Measurements from ENCODE around the gene ELK3. TPM values are rescaled to one million over a fixed set of nuclear protein-coding genes. Genes with fewer than 3 reads are reported as not detected.

The ELK3 gene
- polyA plus RNA-seq (ENCODE audit: insufficient read length in 10 of 10), result 10 to 100 TPM; 36.5 to 52.1 (median 40.9) TPM
- long read RNA-seq, donor 1, full-length matches to known transcripts, result 4 of 10 reads
- long read RNA-seq, donor 1, partial matches to known transcripts, result 6 of 10 reads
- long read RNA-seq, donor 1, other reads (novel, unspliced or antisense), result 0 of 10 reads
- long read RNA-seq, donor 2, full-length matches to known transcripts, result 3 of 8 reads
- long read RNA-seq, donor 2, partial matches to known transcripts, result 5 of 8 reads
- long read RNA-seq, donor 2, other reads (novel, unspliced or antisense), result 0 of 8 reads
- long read RNA-seq, donor 3, result 0 reads
- long read RNA-seq, donor 4, full-length matches to known transcripts, result 6 of 6 reads
- long read RNA-seq, donor 4, partial matches to known transcripts, result 0 of 6 reads
- long read RNA-seq, donor 4, other reads (novel, unspliced or antisense), result 0 of 6 reads
- long read RNA-seq, donor 5, full-length matches to known transcripts, result 7 of 40 reads
- long read RNA-seq, donor 5, partial matches to known transcripts, result 33 of 40 reads
- long read RNA-seq, donor 5, other reads (novel, unspliced or antisense), result 0 of 40 reads
- long read RNA-seq, donor 6, full-length matches to known transcripts, result 7 of 7 reads
- long read RNA-seq, donor 6, partial matches to known transcripts, result 0 of 7 reads
- long read RNA-seq, donor 6, other reads (novel, unspliced or antisense), result 0 of 7 reads
- long read RNA-seq, donor 7, full-length matches to known transcripts, result 6 of 6 reads
- long read RNA-seq, donor 7, partial matches to known transcripts, result 0 of 6 reads
- long read RNA-seq, donor 7, other reads (novel, unspliced or antisense), result 0 of 6 reads
- long read RNA-seq, donor 8, full-length matches to known transcripts, result 3 of 8 reads
- long read RNA-seq, donor 8, partial matches to known transcripts, result 5 of 8 reads
- long read RNA-seq, donor 8, other reads (novel, unspliced or antisense), result 0 of 8 reads
- long read RNA-seq, donor 9, result 0 reads

GRCh38 chr12:96193725-96194575 lies at the start of gene ELK3:
TSS of gene ELK3 (plus strand) at chr12:96194375.
- peak; percentile 62 to 87 (median 76) for DNase-seq

- DNase-seq, result no peak
Measured at GRCh38 chr12:96146747-96147146, 47.4 kb upstream of the ELK3 start.

GRCh38 chr12:96150442-96150841 lies 43.7 kb upstream of the ELK3 start:
- no peak for DNase-seq

- no peak for DNase-seq
Measured at GRCh38 chr12:96152164-96152563, 42.0 kb upstream of the ELK3 start.

GRCh38 chr12:96153131-96153725 lies 40.9 kb upstream of the ELK3 start:
- no peak for DNase-seq

- DNase-seq, result no peak
Measured at GRCh38 chr12:96155181-96155580, 39.0 kb upstream of the ELK3 start.

GRCh38 chr12:96155781-96156180 lies 38.4 kb upstream of the ELK3 start:
- DNase-seq, result no peak

- no peak for DNase-seq
Measured at GRCh38 chr12:96156211-96156610, 38.0 kb upstream of the ELK3 start.

- no peak for DNase-seq
Measured at GRCh38 chr12:96157427-96157826, 36.7 kb upstream of the ELK3 start.

GRCh38 chr12:96164951-96165811 lies 29.0 kb upstream of the ELK3 start:
- peak in 1 of 3 donors; percentile 32 for DNase-seq

- DNase-seq, result no peak
Measured at GRCh38 chr12:96166765-96167164, 27.4 kb upstream of the ELK3 start.

- DNase-seq, result no peak
Measured at GRCh38 chr12:96167492-96167891, 26.7 kb upstream of the ELK3 start.

GRCh38 chr12:96170328-96170727 lies 23.8 kb upstream of the ELK3 start:
- DNase-seq, result no peak

GRCh38 chr12:96170762-96171161 lies 23.4 kb upstream of the ELK3 start:
- no peak for DNase-seq

GRCh38 chr12:96171905-96172304 lies 22.3 kb upstream of the ELK3 start:
- no peak for DNase-seq

- no peak for DNase-seq
Measured at GRCh38 chr12:96172981-96173380, 21.2 kb upstream of the ELK3 start.

GRCh38 chr12:96176575-96176974 lies 17.6 kb upstream of the ELK3 start:
- DNase-seq, result no peak

- DNase-seq, result peak in 1 of 3 donors; percentile 43
Measured at GRCh38 chr12:96177013-96177412, 17.2 kb upstream of the ELK3 start.

GRCh38 chr12:96183734-96184370 lies 10.3 kb upstream of the ELK3 start:
- DNase-seq, result no peak

- DNase-seq, result no peak
Measured at GRCh38 chr12:96185914-96186313, 8.3 kb upstream of the ELK3 start.
